Heart left ventricle (tissue), 16 donors: ENCODE results near the gene MAGEC1. TPM values are rescaled to one million over a fixed set of nuclear protein-coding genes. Genes with fewer than 3 reads are reported as not detected.

Experiments used
- ATAC-seq, 4 donors: fragments of 200-7000 bp; cut with Tn5 transposase; one replicate each; pipeline ENCODE4 v1.9.1; 2020 to 2022; ENCODE audit warnings: moderate library complexity in 4 of 4, mild to moderate bottlenecking in 3 of 4, moderate number of reproducible peaks in 1 of 4
- DNase-seq, 5 donors: peaks; one replicate each; pipeline ENCODE4 v3.0.0-alpha.2; 2020
- H3K27ac ChIP-seq, 12 donors: fragments of 200-600 bp; sonication (generic) in 4 of 12; one replicate each; pipeline versions ENCODE4 v1.5.0 to v1.8.0; 2016 to 2022; ENCODE audit warnings: mild to moderate bottlenecking in 2 of 12
- H3K27me3 ChIP-seq, 9 donors: fragments of 200-600 bp; sonication (generic) in 2 of 9; one replicate each; pipeline versions ENCODE4 v1.5.1 to v1.8.0; 2016 to 2022; ENCODE audit warnings: mild to moderate bottlenecking in 3 of 9
- H3K36me3 ChIP-seq, 9 donors: fragments of 200-600 bp; sonication (generic) in 2 of 9; one replicate each; pipeline versions ENCODE4 v1.5.0 to v1.8.0; 2018 to 2022; ENCODE audit warnings: mild to moderate bottlenecking in 2 of 9
- H3K4me1 ChIP-seq, 12 donors: fragments of 200-600 bp; sonication (generic) in 4 of 12; one replicate each; pipeline versions ENCODE4 v1.5.0 to v1.8.0; 2016 to 2022; ENCODE audit warnings: mild to moderate bottlenecking in 3 of 12
- H3K4me3 ChIP-seq, 12 donors: fragments of 200-600 bp; sonication (generic) in 4 of 12; one replicate each; pipeline versions ENCODE4 v1.5.0 to v1.8.0; 2017 to 2022; ENCODE audit warnings: mild to moderate bottlenecking in 9 of 12, moderate library complexity in 4 of 12
- H3K9me3 ChIP-seq, 12 donors: fragments of 200-600 bp; sonication (generic) in 4 of 12; one replicate each; pipeline versions ENCODE4 v1.5.0 to v1.8.0; 2016 to 2022; ENCODE audit warnings: mild to moderate bottlenecking in 1 of 12
- CTCF ChIP-seq, 12 donors: fragments of 200-600 bp; sonication (generic) in 4 of 12; IDR thresholded peaks; one replicate each; pipeline versions ENCODE4 v1.5.0 to v1.8.0; 2018 to 2022; ENCODE audit warnings: antibody characterized with exemption in 12 of 12, mild to moderate bottlenecking in 5 of 12
- POLR2A ChIP-seq, 2 donors: fragments of 450-650 bp; IDR thresholded peaks; one replicate each; pipeline ENCODE4 v1.6.1; 2017; ENCODE audit warnings: antibody characterized with exemption in 2 of 2, mild to moderate bottlenecking in 2 of 2, moderate library complexity in 2 of 2
- WGBS, 4 donors: extraction: QIAGEN DNeasy Blood & Tissue Kit in 2 of 4; methylation state at CpG; one replicate each; pipeline versions ENCODE4 v1.1.5 to v1.1.7; 2013 to 2018; 5-methylcytosine and 5-hydroxymethylcytosine counted together
- intact Hi-C, 10 donors: fragments of 100-400 bp; cut with DNase I; formaldehyde crosslinking; loops; one replicate each; pipeline versions ENCODE4 v1.11.1 to v1.14.2; 2022
- polyA plus RNA-seq, 2 donors: library from polyadenylated mRNA; stranded (reverse); fragments of 200-250 nt; gene quantifications; one replicate each; pipeline ENCODE4 v1.2.3, GENCODE V29; 2013
- total RNA-seq, 9 donors: library from RNA; depleted of rRNA in 2 of 9; stranded (reverse); fragments of >200 nt in 2 of 9; fragmentation: NEBNext Ultra II Directional in 3 of 9; extraction: Animal tissue kit (Norgen Biotek cat#: 25700) in 3 of 9; gene quantifications; one replicate each; pipeline versions ENCODE4 v1.1.0 to v1.2.4, GENCODE V29; 2016 to 2023
- donor health status: ischemic (EF 13 %, LVEDD 7.1; RV severe dilation, severe dysfunction).
- donor health status: healthy with polysubstance abuse.
- donor health status: DM: no; HTN: yes; CAD: no.
- donor health status: DM: no; HTN: no; CAD: no.
- donor health status: ischemic (EF 25% LVEDD 6.9; RV normal size, moderate dysfunction).
- donor health status: ischemic (EF 25% LVEDD 5.7; RV mildly dilated, moderate dysfunction).
- donor health status: healthy.
- donor health status: DM: yes; HTN: yes; CAD: no.
- donor health status: ischemic (EF 35%, LVEDD 5.7; RV mildly dilated, moderate dysfunction).
- donor health status: nonischemic (EF 11% LVEDD 7.7; RV severe dilation, severe dysfunction).
- donor health status: DM: yes; HTN: yes; CAD: no.
- donor health status: PGD.
- donor health status: ischemic (EF 29% LVEDD 5.4; RV normal size, mild dysfunction).
- donor health status: nonischemic (EF 23%, LVEDD 6.1; RV moderate dilation, normal function).

The MAGEC1 gene
- total and polyA plus RNA-seq, 11 donors, result not detected

- H3K27ac ChIP-seq, result no peak overlapping the region
- no peaks in the 10 kb centered on the region for H3K4me1 ChIP-seq
- H3K9me3 ChIP-seq, result no peaks in the 10 kb centered on the region
- ATAC-seq, result no peak
- intact Hi-C loops, result no loop called here
- no peaks in the 10 kb centered on the region for H3K36me3 ChIP-seq
- 64 to 83% (median 75%) methylated on average over 7 of the region's 7 CpGs for WGBS, 4 donors
- H3K4me3 ChIP-seq, result no peak overlapping the region
- DNase-seq, result no peak
- TF ChIP-seq POLR2A (IDR thresholded peaks at IDR 0.05) (no peak), CTCF (IDR thresholded peaks at IDR 0.05) (no peak)
- H3K27me3 ChIP-seq, result no peaks in the 10 kb centered on the region
These were observed 9.0 kb upstream of the MAGEC1 start for GRCh38 chrX:141894733-141895132.

GRCh38 chrX:141897690-141898089, 6.0 kb upstream of the MAGEC1 start:
- H3K27ac ChIP-seq, result no peak overlapping the region
- ATAC-seq, result no peak
- DNase-seq, result no peak
- TF ChIP-seq POLR2A (IDR thresholded peaks at IDR 0.05) (no peak), CTCF (IDR thresholded peaks at IDR 0.05) (no peak)
- 77 to 92% (median 87%) methylated on average over 2 of the region's 2 CpGs for WGBS, 4 donors
- no peaks in the 10 kb centered on the region for H3K4me1 ChIP-seq
- no peaks in the 10 kb centered on the region for H3K9me3 ChIP-seq
- no peaks in the 10 kb centered on the region for H3K36me3 ChIP-seq
- intact Hi-C loops, result no loop called here
- no peaks in the 10 kb centered on the region for H3K27me3 ChIP-seq
- no peak overlapping the region for H3K4me3 ChIP-seq

- DNase-seq (no peak), ATAC-seq (no peak)
- TF ChIP-seq POLR2A (IDR thresholded peaks at IDR 0.05), result no peak
- no peak for TF ChIP-seq CTCF (IDR thresholded peaks at IDR 0.05)
- Histone ChIP-seq H3K27me3 (no peaks in the 10 kb centered on the region), H3K4me3 (no peak overlapping the region), H3K36me3 (no peaks in the 10 kb centered on the region), H3K9me3 (peaks cover 0 to 6% (median 0%) of the 10 kb centered on the region in 12 donors), H3K4me1 (no peaks in the 10 kb centered on the region), H3K27ac (no peak overlapping the region)
- intact Hi-C loops, result no loop called here
- WGBS, 4 donors, result 51 to 87% (median 86%) methylated on average over 4 of the region's 4 CpGs
These were observed 1.3 kb upstream of the MAGEC1 start for GRCh38 chrX:141902366-141902765.

- DNase-seq (no peak), ATAC-seq (no peak)
- Histone ChIP-seq H3K4me3 (no peak overlapping the region), H3K36me3 (no peaks in the 10 kb centered on the region), H3K4me1 (no peaks in the 10 kb centered on the region), H3K27ac (no peak overlapping the region), H3K27me3 (no peaks in the 10 kb centered on the region), H3K9me3 (peaks cover 0 to 6% (median 0%) of the 10 kb centered on the region in 12 donors)
- intact Hi-C loops, result no loop called here
- TF ChIP-seq POLR2A (IDR thresholded peaks at IDR 0.05), result no peak
- TF ChIP-seq CTCF (IDR thresholded peaks at IDR 0.05), result no peak
- 79 to 90% (median 87%) methylated on average over 2 to 6 of the region's 6 CpGs for WGBS, 4 donors
These were observed 568 bp downstream of the MAGEC1 start for GRCh38 chrX:141904262-141904661.
